SK-N-SH (cell line): Measurements from ENCODE around the gene ANKK1. TPM values are rescaled to one million over a fixed set of nuclear protein-coding genes. Genes with fewer than 3 reads are reported as not detected.

Experiments
- polyA plus RNA-seq, 3 experiments: library from polyadenylated mRNA; depleted of rRNA; stranded (reverse); fragments of >200 nt; gene quantifications; 2 replicates each; pipeline ENCODE4 v1.2.3, GENCODE V29; 2012
- small RNA-seq, 7 experiments: library from RNA; depleted of rRNA; stranded (forward); fragments of <200 nt; gene quantifications; one replicate each; pipeline ENCODE3, GENCODE V24; 2012

ANKK1 gene
- polyA plus RNA-seq, 1 of the 3 experiments (the other 2 are of a cell fraction) = 0.05 TPM

Small RNA genes lying within 50 kb of the gene (small RNA-seq; reads per million reads assigned to genes)
- gene MIR4301 = 0 reads per million in 7 experiments

Other genes starting within 250 kb of the ANKK1 start
- 15.1 and 22.9 TPM in 2 replicates for gene TTC12, start 73.2 kb upstream of the ANKK1 start, polyA plus RNA-seq (2012; rRNA removed)
- 0.10 and 0.18 TPM in 2 replicates for gene DRD2, start 87.6 kb downstream of the ANKK1 start, polyA plus RNA-seq (2012; rRNA removed)